Esophagus muscularis mucosa (tissue), 4 donors: ENCODE data around the gene ASTE1. TPM values are rescaled to one million over a fixed set of nuclear protein-coding genes. Genes with fewer than 3 reads are reported as not detected.

Source experiments
- DNase-seq: peaks from one replicate; pipeline ENCODE4 v3.0.0-alpha.2; 2017; ENCODE audit errors: extremely low spot score
- H3K27ac ChIP-seq, 4 donors: fragments of 200-600 bp; sonication (generic); replicated peaks in 1 of 4; 1 replicate in 3 of 4; 2 replicates in 1 of 4; pipeline ENCODE4 v1.5.1; 2016 to 2019; ENCODE audit warnings: mild to moderate bottlenecking in 1 of 4
- H3K27me3 ChIP-seq, 4 donors: fragments of 200-600 bp; sonication (generic); one replicate each; pipeline versions ENCODE4 v1.5.1 to v1.6.0; 2016 to 2019
- H3K36me3 ChIP-seq, 4 donors: fragments of 200-600 bp; sonication (generic); one replicate each; pipeline ENCODE4 v1.5.1; 2016 to 2019
- H3K4me1 ChIP-seq, 4 donors: fragments of 200-600 bp; sonication (generic); one replicate each; pipeline ENCODE4 v1.5.1; 2016 to 2019
- H3K4me3 ChIP-seq, 4 donors: fragments of 200-600 bp; sonication (generic); 1 replicate in 2 of 4; 2 replicates in 2 of 4; pipeline ENCODE4 v1.5.1; 2016 to 2019; ENCODE audit warnings: mild to moderate bottlenecking in 4 of 4, moderate library complexity in 1 of 4
- H3K9me3 ChIP-seq, 4 donors: fragments of 200-600 bp; sonication (generic); 1 replicate in 3 of 4; 2 replicates in 1 of 4; pipeline ENCODE4 v1.5.1; 2016 to 2019
- EP300 ChIP-seq: sonication (generic); formaldehyde crosslinking; IDR thresholded peaks from one replicate; pipeline ENCODE4 v1.6.1; 2017; ENCODE audit warnings: antibody characterized with exemption
- POLR2A ChIP-seq: fragments of 450-650 bp; IDR thresholded peaks from one replicate; pipeline ENCODE4 v1.6.1; 2017; ENCODE audit warnings: antibody characterized with exemption, moderate library complexity, mild to moderate bottlenecking, low read depth
- POLR2AphosphoS5 ChIP-seq, 2 donors: sonication (generic); formaldehyde crosslinking; IDR thresholded peaks; one replicate each; pipeline ENCODE4 v1.6.1; 2017; ENCODE audit warnings: antibody characterized with exemption in 2 of 2
- WGBS: methylation state at CpG from one replicate; pipeline ENCODE4 v1.1.5; 2018; 5-methylcytosine and 5-hydroxymethylcytosine counted together
- intact Hi-C: fragments of 100-400 bp; cut with DNase I; formaldehyde crosslinking; loops from one replicate; pipeline ENCODE4 v1.15.1; 2023
- total RNA-seq, 4 donors: library from RNA; depleted of rRNA; stranded (reverse); fragments of >200 nt; gene quantifications; one replicate each; pipeline versions ENCODE4 v1.1.0 to v1.2.1, GENCODE V29; 2016
- TF ChIP-seq, protein P1 (sequence below), 3 experiments: fragments of 200-600 bp in 2 of 3; fragments of 450-650 bp in 1 of 3; sonication (generic) in 2 of 3; IDR thresholded peaks; one replicate each; pipeline ENCODE4 v1.5.1; 2017 to 2019; ENCODE audit warnings: antibody characterized with exemption in 3 of 3, mild to moderate bottlenecking in 2 of 3, moderate library complexity in 1 of 3

The ASTE1 gene
- total RNA-seq, 4 donors from 2014 or later, result 2.8 to 4.6 (median 4.1) TPM

- Histone ChIP-seq H3K4me1 (peaks cover 0 to 3% (median 0%) of the 10 kb centered on the region in 4 donors), H3K27me3 (no peaks in the 10 kb centered on the region), H3K9me3 (no peaks in the 10 kb centered on the region), H3K27ac (no peak overlapping the region), H3K4me3 (no peak overlapping the region), H3K36me3 (no peaks in the 10 kb centered on the region)
- intact Hi-C loops, result no loop called here
- DNase-seq, result no peak
- TF ChIP-seq POLR2AphosphoS5 (IDR thresholded peaks at IDR 0.05) (no peak), POLR2A (no peak), EP300 (no peak)
- TF ChIP-seq, protein P1, sequence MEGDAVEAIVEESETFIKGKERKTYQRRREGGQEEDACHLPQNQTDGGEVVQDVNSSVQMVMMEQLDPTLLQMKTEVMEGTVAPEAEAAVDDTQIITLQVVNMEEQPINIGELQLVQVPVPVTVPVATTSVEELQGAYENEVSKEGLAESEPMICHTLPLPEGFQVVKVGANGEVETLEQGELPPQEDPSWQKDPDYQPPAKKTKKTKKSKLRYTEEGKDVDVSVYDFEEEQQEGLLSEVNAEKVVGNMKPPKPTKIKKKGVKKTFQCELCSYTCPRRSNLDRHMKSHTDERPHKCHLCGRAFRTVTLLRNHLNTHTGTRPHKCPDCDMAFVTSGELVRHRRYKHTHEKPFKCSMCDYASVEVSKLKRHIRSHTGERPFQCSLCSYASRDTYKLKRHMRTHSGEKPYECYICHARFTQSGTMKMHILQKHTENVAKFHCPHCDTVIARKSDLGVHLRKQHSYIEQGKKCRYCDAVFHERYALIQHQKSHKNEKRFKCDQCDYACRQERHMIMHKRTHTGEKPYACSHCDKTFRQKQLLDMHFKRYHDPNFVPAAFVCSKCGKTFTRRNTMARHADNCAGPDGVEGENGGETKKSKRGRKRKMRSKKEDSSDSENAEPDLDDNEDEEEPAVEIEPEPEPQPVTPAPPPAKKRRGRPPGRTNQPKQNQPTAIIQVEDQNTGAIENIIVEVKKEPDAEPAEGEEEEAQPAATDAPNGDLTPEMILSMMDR (IDR thresholded peaks at IDR 0.05), result no peak
Measured at GRCh38 chr3:131067983-131068382, 41.4 kb upstream of the ASTE1 start.

GRCh38 chr3:131053043-131053859 lies 26.6 kb upstream of the ASTE1 start:
- no peak for TF ChIP-seq EP300
- TF ChIP-seq, protein P1 (IDR thresholded peaks at IDR 0.05), result peak in 1 of 3 experiments; percentile 24
- no peak for TF ChIP-seq POLR2A
- no peak for TF ChIP-seq POLR2AphosphoS5 (IDR thresholded peaks at IDR 0.05)
- DNase-seq, result no peak
- 88% methylated on average over 3 of the region's 3 CpGs for WGBS
- H3K36me3 ChIP-seq, result peaks cover 0 to 4% (median 0%) of the 10 kb centered on the region in 4 donors
- no peaks in the 10 kb centered on the region for H3K9me3 ChIP-seq
- H3K27ac ChIP-seq, result no peak overlapping the region
- H3K4me3 ChIP-seq, result no peak overlapping the region
- H3K4me1 ChIP-seq, result no peaks in the 10 kb centered on the region
- H3K27me3 ChIP-seq, result no peaks in the 10 kb centered on the region
- intact Hi-C loops, result no loop called here

DNA sequence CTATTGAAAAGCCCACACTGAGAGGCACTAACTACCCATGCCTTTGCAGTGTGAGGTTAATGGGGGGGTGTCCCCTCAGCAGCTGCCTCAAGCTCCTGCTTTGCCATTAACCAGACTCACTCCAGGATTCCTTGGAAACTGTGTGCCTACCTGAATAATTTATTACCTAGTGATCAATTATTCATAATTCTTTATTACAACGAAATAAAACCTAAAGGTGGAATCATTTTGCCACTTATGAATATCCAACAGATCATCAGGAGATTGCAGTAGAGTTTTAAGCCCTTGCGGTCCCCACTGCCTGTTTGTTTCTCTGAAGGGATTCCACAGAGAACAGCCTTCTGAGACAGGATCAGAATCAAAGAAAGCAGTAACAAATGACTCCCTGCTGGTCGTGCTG lies 23.4 kb upstream of the ASTE1 start:
- no peaks in the 10 kb centered on the region for H3K27me3 ChIP-seq
- intact Hi-C loops, result no loop called here
- no peak overlapping the region for H3K27ac ChIP-seq
- peaks cover 0 to 4% (median 0%) of the 10 kb centered on the region in 4 donors for H3K36me3 ChIP-seq
- H3K9me3 ChIP-seq, result no peaks in the 10 kb centered on the region
- no peaks in the 10 kb centered on the region for H3K4me1 ChIP-seq
- no peak overlapping the region for H3K4me3 ChIP-seq
- DNase-seq, result no peak
- WGBS, result 79% methylated on average over 3 of the region's 3 CpGs
- TF ChIP-seq EP300 (no peak), POLR2A (no peak), POLR2AphosphoS5 (IDR thresholded peaks at IDR 0.05) (no peak)
- TF ChIP-seq, protein P1 (IDR thresholded peaks at IDR 0.05), result no peak

DNA sequence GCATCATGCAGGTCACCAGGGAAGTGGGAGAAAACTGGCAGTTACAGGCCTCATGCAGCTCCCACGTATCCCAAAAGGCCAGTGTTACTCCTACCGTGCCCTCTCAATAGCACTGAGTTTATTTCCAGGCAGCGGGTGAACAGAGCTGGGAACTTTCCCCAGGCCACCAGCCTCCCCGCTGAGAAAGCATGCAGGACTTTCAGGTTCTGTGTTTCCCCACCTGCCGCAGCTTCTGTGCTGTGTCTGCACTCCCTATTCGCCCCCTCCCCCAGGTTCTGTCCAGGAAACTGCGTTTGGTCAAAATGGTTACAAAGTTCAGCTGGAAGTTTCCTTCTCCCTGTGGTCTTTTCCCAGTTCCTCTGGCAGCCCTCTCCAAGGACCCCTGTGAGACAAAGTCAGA lies 21.4 kb upstream of the ASTE1 start:
- H3K9me3 ChIP-seq, result no peaks in the 10 kb centered on the region

More for the DNA sequence above, 21.4 kb upstream of the ASTE1 start:
- Histone ChIP-seq H3K27me3 (no peaks in the 10 kb centered on the region), H3K36me3 (peaks cover 0 to 4% (median 0%) of the 10 kb centered on the region in 4 donors), H3K27ac (no peak overlapping the region), H3K4me1 (no peaks in the 10 kb centered on the region), H3K4me3 (no peak overlapping the region)
- no peak for DNase-seq
- intact Hi-C loops, result no loop called here
- TF ChIP-seq POLR2A (no peak), POLR2AphosphoS5 (IDR thresholded peaks at IDR 0.05) (no peak), EP300 (no peak)
- TF ChIP-seq, protein P1 (IDR thresholded peaks at IDR 0.05), result no peak
- WGBS, result 93% methylated on average over 6 of the region's 7 CpGs
